Activated CD4-positive, alpha-beta T cell treated with anti-CD3 and anti-CD28 coated beads, Interleukin-2, amount 50 U/mL, for 1 hour (primary cell): ENCODE results near the gene NR1H4.
"Not testable (repeated sequence)": the region's sequence is repeated elsewhere in the genome, so short reads cannot be mapped to it uniquely, and the experiment has no call there.

Source experiments
- DNase-seq: peaks from one replicate; pipeline ENCODE4 v3.0.0-alpha.2; 2020

The NR1H4 gene

GRCh38 chr12:100573292-100574186 is 99.9 kb downstream of the NR1H4 start, which contains the start of gene GAS2L3:
TSS of gene GAS2L3 (plus strand) at chr12:100573684. CDS start at chr12:100594905, 21,221 bp downstream.
- DNase-seq = peak; percentile 34

- DNase-seq = no peak
Measured at GRCh38 chr12:100574187-100575074, 100.8 kb downstream of the NR1H4 start.

- no peak for DNase-seq
Measured at GRCh38 chr12:100576331-100577036, 102.8 kb downstream of the NR1H4 start.

GRCh38 chr12:100578923-100579322 is 105.3 kb downstream of the NR1H4 start:
- no peak for DNase-seq

GRCh38 chr12:100579844-100580243 is 106.2 kb downstream of the NR1H4 start:
- no peak for DNase-seq

GRCh38 chr12:100584256-100584655 is 110.6 kb downstream of the NR1H4 start:
- no peak for DNase-seq

GRCh38 chr12:100591979-100592378 is 118.3 kb downstream of the NR1H4 start:
- no peak for DNase-seq

GRCh38 chr12:100593490-100593889 is 119.8 kb downstream of the NR1H4 start:
- no peak for DNase-seq

GRCh38 chr12:100601626-100602025 is 128.0 kb downstream of the NR1H4 start:
- DNase-seq = no peak

GRCh38 chr12:100602997-100603396 is 129.3 kb downstream of the NR1H4 start:
- not testable (repeated sequence) for DNase-seq

GRCh38 chr12:100608776-100609175 is 135.1 kb downstream of the NR1H4 start:
- no peak for DNase-seq

GRCh38 chr12:100610666-100611430 is 137.2 kb downstream of the NR1H4 start:
- DNase-seq = no peak

GRCh38 chr12:100612606-100613005 is 138.9 kb downstream of the NR1H4 start:
- no peak for DNase-seq
